GM12875 (cell line): Measurements from ENCODE around the gene GATAD2A.

Experiments
- H3K4me3 ChIP-seq: one replicate; pipeline ENCODE4 v1.5.1; 2011; ENCODE audit warnings: low read depth, low read length, control low read depth
- TF ChIP-seq, protein P1 (sequence below): IDR thresholded peaks from 2 replicates; pipeline ENCODE4 v1.5.1; 2011; ENCODE audit warnings: low read depth, mild to moderate bottlenecking, control low read depth, inconsistent platforms, low read length, moderate library complexity, borderline replicate concordance; ENCODE audit not compliant: insufficient read depth

The GATAD2A gene

DNA sequence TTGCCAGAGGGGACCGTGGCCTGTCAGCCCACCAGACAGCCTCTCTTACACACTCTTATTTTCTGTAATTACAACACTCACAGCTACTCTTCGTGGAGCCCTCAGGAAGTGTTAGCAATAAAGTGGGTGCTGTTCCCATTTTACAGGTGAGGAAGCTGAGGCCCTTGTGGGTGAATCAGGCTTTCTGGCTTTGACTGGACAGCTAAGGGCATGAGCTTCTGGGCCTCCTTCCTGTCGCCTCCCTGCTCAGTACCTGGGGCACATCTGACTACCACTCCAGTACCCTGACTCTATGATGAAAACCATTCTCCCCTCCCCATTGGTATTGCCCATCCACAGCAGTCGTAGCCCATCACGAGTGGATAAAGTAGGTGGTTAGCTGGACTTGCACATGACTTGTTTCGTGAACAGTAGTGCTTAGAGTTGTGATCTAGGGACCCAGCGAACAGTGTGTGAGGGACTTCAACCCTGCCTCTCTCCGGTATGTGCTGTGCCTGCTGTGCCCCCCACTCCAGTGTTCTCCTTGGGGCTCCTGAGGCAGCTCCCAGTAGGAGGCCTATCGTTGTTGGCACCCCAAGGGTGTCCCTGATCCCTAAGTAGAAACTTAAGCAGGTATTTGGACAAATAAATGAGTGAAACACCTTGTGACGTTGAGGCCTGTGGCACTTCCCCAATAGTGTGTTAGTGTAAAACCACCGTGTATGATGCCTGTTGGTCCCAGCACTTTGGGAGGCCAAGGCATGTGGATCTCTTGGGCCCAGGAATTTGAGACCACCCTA lies 38.6 kb downstream of the GATAD2A start:
- TF ChIP-seq, protein P1, sequence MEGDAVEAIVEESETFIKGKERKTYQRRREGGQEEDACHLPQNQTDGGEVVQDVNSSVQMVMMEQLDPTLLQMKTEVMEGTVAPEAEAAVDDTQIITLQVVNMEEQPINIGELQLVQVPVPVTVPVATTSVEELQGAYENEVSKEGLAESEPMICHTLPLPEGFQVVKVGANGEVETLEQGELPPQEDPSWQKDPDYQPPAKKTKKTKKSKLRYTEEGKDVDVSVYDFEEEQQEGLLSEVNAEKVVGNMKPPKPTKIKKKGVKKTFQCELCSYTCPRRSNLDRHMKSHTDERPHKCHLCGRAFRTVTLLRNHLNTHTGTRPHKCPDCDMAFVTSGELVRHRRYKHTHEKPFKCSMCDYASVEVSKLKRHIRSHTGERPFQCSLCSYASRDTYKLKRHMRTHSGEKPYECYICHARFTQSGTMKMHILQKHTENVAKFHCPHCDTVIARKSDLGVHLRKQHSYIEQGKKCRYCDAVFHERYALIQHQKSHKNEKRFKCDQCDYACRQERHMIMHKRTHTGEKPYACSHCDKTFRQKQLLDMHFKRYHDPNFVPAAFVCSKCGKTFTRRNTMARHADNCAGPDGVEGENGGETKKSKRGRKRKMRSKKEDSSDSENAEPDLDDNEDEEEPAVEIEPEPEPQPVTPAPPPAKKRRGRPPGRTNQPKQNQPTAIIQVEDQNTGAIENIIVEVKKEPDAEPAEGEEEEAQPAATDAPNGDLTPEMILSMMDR, result no peak
- no peak overlapping the region for H3K4me3 ChIP-seq

DNA sequence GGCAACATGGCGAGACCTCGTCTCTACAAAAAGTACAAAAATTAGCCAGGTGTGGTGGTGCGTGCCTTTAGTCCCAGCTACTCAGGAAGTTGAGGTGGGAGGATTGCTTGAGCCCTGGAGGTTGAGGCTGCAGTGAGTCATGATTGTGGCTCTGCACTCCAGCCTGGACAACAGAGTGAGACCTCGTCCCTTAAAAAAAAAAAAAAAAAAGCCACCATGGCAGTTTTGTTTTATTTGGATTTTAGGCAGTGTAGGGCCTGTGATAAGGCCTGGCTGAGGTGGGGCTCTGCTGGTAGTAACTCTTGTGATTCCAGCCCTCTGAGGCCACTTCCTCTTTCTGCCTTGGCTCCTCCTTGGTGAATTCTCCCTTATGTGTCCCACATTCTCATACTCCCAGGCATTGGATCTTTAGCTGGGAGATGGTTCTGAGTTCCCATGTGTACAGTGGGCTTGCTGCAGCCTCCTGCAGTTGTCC lies 39.2 kb downstream of the GATAD2A start:
- no peak overlapping the region for H3K4me3 ChIP-seq

DNA sequence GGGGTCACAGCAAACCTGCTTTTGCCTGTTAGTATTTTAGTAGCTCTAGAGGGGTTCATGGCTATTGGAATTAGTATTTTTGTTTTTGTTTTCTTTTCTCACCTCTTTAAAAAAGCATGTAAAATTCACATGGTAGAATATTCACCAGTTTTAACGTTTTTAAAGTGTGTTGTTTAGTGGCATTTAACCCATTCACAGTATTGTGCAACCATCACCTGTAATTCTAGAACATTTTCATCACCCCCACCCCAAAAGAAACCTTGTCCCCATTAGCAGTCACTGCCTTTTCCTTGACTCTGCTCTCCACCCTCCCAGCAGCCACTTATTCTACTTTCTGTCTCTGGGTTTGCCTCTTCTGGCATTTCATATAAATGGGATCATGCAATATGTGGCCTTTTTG lies 39.8 kb downstream of the GATAD2A start:
- H3K4me3 ChIP-seq, result no peak overlapping the region
- TF ChIP-seq, protein P1, result no peak

More for the DNA sequence above, 39.2 kb downstream of the GATAD2A start:
- TF ChIP-seq, protein P1, result no peak

DNA sequence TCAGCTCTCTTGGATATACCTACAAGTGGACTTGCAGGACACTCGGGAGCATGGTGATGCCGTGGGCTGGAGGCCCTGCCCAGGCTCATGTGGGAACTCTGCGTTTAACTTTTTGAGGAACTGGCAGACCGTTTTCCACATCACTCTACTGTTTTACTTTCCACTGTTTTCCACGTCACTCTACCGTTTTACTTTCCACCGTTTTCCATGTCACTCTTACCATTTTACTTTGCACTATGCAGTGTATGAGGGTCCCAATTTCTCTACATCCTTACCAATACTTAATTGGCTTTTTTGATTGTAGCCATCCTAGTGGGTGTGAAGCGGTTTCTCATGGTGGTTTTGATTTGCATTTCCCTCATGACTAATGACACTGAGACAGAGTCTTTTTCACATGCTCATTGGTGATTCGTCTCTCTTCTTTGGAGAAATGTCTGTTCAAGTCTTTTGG lies 40.5 kb downstream of the GATAD2A start:
- TF ChIP-seq, protein P1, result no peak
- no peak overlapping the region for H3K4me3 ChIP-seq

DNA sequence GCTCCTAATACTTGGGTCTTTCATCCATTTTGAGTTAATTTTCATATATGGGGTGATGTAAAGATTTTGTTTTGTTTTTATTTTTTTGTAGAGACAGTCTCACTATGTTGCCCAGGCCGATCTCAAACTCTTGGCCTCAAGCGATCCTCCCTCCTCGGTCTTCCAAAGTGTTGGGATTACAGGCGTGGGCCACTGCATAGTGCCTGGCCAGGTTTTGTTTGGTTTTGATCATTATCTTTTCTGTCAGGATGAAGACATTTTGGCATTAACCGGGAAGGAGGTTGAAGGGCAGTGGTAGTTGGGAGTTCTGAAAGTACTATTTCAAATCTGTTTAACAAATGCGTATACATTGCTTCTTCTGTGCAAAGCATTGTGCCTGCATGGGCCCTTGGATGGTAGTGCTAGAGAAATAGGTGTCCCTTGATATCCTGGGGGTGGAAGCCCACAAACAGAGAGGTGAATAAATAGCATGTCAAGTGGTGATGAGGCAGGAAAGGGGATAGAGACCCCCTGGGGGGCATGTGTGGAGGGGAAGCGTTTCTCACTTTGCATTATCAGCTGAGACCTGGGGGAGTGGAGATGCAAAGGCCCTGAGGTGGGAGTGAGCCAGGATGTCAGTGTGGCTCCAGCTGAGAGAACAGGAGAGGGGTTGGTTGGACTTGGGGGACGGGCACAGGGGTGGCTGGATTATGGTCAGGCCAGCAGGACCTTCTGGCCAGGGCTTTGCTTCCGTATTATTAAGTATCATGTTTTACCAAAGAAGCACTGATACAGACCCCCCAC lies 41.4 kb downstream of the GATAD2A start:
- H3K4me3 ChIP-seq, result no peak overlapping the region
- TF ChIP-seq, protein P1, result no peak

DNA sequence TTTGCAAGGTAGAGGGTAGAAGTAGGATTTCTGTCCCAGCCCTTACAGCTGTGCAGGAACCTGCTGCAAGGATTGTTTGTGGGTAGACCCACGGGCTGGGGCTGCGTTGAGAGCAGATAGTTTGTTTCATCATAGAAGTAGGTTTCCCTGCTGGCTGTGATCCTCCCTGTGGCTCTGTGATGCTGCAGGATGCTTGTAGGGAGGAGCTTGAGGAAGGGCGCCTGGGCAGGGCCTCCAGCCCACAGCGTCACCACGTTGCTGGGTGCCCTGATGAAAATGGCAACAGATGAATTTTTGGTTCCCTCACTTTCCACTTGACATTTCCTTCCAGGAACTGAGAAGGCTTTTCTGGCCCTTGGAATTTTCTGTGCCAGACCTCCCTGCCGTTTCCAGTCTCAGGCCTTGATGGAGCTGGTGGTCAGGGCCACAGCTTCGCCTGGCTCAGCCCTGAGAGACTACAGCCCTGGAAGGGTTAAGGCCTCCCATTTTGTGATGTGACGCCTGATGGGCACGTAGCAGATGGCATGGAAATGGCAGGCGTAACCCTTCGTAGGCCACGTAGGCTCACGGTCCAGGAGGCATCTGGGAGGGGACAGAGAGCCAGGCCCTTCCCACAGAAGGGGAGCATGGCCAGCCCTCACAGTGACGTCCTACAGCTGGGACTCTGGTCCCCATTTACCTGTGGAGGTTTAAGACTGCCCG lies 42.2 kb downstream of the GATAD2A start:
- TF ChIP-seq, protein P1, result no peak
- H3K4me3 ChIP-seq, result no peak overlapping the region
